Measurements from ENCODE around the gene KIF2C. TPM values are rescaled to one million over a fixed set of nuclear protein-coding genes. Genes with fewer than 3 reads are reported as not detected.

KIF2C gene
- total and polyA plus RNA-seq, 2 donors (not counting 1 experiment from before 2014, with no cell fraction given) = 0.25 to 0.69 TPM

DNA sequence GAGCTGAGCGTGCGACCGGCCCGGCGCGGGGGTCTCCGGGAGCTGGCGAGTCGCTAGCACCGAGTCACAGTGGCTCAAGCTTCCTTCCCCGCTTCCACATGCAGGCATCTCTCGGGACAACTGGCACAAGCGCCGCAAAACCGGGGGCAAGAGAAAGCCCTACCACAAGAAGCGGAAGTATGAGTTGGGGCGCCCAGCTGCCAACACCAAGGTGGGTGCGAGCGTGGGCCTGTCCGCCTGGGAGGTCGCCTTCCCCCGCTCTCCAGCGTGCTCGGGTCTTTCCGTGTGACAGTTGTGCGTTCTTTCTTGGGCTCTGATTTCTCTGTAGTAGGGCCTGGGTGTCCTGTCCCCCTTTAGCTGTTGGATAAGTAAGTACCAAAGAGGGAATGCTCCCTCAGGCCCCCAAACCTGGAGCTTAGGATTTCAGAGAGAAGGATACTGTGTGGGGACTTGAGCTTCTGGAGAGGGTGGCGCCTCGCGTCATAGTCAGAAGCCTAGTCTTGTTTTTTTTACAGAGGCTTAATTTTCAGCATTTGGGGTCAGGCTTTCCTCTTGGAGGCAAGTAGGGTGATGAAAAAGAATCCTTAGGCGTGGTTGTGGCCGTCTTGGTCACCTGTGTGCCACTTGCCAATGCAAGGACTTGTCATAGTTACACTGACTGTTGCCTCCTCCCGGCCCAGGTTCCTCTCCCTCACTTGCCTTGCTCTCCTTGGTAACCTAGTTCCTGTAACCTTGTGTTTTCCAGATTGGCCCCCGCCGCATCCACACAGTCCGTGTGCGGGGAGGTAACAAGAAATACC is 36.5 kb downstream of the KIF2C start:
- H3K4me1 Mint-ChIP-seq = peaks cover 37% of the 10 kb centered on the region
- H2AFZ ChIP-seq (ENCODE audit: insufficient read depth, low read depth, low read length, poor library complexity, severe bottlenecking) = peak overlapping the region; percentile 98

More for the DNA sequence above, 36.5 kb downstream of the KIF2C start:
- Histone ChIP-seq H3K9me3 (ENCODE audit: control extremely low read depth in 1 of 3, control insufficient read depth in 2 of 3, insufficient read depth in 1 of 3, low read length in 2 of 3) (no peaks in the 10 kb centered on the region), H3K27me3 (replicated peaks in 1 of 4; ENCODE audit: control extremely low read depth in 1 of 4, control insufficient read depth in 3 of 4, insufficient read depth in 4 of 4, low read length in 3 of 4) (no peaks in the 10 kb centered on the region), H3K27ac (ENCODE audit: low read length in 2 of 2) (peak overlapping the region; percentile 89 to 93), H3K4me1 (ENCODE audit: control insufficient read depth in 2 of 2, insufficient read depth in 2 of 2, low read length in 2 of 2) (peaks cover 14 to 28% of the 10 kb centered on the region in 2 donors), H3K4me2 (replicated peaks; ENCODE audit: low read depth, low read length, poor library complexity, severe bottlenecking) (peak overlapping the region; percentile 75), H3K79me2 (ENCODE audit: control insufficient read depth, insufficient read depth, low read length) (peaks cover 5% of the 10 kb centered on the region), H4K20me1 (ENCODE audit: control insufficient read depth, insufficient read depth, low read length, poor library complexity, severe bottlenecking) (peaks cover 35% of the 10 kb centered on the region), H3K9ac (ENCODE audit: low read length) (peak overlapping the region; percentile 94), H3K4me3 (ENCODE audit: control extremely low read depth in 1 of 5, extremely low read depth in 1 of 5, insufficient read depth in 1 of 5, low read depth in 2 of 5, low read length in 4 of 5) (peak overlapping the region; percentile 60 to 99 (median 87)), H3K36me3 (replicated peaks in 1 of 2; ENCODE audit: control extremely low read depth in 1 of 2, control insufficient read depth in 1 of 2, extremely low read depth in 1 of 2, insufficient read depth in 2 of 2, low read length in 1 of 2) (peaks cover 0 to 49% of the 10 kb centered on the region in 2 experiments)
- WGBS (ENCODE audit: insufficient coverage) = 7% methylated on average over 29 of the region's 36 CpGs
- H3K27me3 Mint-ChIP-seq = no peaks in the 10 kb centered on the region
- intact Hi-C loops (cut with micrococcal nuclease) = loop anchor here (1.0 to 5.0 kb wide), 6 partner anchors 10 to 236 kb away; partner anchors contain the start of genes HECTD3, KIF2C, RNU5D-1 and UROD
- no peaks in the 10 kb centered on the region for H3K9me3 Mint-ChIP-seq (ENCODE audit: insufficient read depth)
- ChIA-PET POLR2A (interaction anchor here (0.6 to 2.5 kb wide), 22 partner anchors 8 to 742 kb away, joined by 3 to 25 read pairs (median 6); partner anchors contain the start of genes ARMH1, EIF2B3, HECTD3 and PLK3), CTCF (interaction anchor here (0.8 to 2.9 kb wide), 12 partner anchors 8 to 237 kb away, joined by 3 to 39 read pairs (median 4); partner anchors contain the start of genes BEST4, HECTD3, PLK3 and PTCH2)
- DNase-seq (no peak), ATAC-seq (ENCODE audit: low read depth) (peak; percentile 40)
- peak overlapping the region; percentile 94 for H3K27ac Mint-ChIP-seq
- TF ChIP-seq, protein P1, sequence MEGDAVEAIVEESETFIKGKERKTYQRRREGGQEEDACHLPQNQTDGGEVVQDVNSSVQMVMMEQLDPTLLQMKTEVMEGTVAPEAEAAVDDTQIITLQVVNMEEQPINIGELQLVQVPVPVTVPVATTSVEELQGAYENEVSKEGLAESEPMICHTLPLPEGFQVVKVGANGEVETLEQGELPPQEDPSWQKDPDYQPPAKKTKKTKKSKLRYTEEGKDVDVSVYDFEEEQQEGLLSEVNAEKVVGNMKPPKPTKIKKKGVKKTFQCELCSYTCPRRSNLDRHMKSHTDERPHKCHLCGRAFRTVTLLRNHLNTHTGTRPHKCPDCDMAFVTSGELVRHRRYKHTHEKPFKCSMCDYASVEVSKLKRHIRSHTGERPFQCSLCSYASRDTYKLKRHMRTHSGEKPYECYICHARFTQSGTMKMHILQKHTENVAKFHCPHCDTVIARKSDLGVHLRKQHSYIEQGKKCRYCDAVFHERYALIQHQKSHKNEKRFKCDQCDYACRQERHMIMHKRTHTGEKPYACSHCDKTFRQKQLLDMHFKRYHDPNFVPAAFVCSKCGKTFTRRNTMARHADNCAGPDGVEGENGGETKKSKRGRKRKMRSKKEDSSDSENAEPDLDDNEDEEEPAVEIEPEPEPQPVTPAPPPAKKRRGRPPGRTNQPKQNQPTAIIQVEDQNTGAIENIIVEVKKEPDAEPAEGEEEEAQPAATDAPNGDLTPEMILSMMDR (IDR thresholded peaks at IDR 0.05) = no peak
- TF ChIP-seq EZH2 (IDR thresholded peaks at IDR 0.05; ENCODE audit: borderline replicate concordance, insufficient read depth, low read depth, low read length, poor library complexity, severe bottlenecking) = no peak
- H3K4me3 Mint-ChIP-seq = peak overlapping the region; percentile 95

Data from B cell (primary cell).